Stimulated activated CD8-positive, alpha-beta memory T cell treated with anti-CD3 and anti-CD28 coated beads, Interleukin-12 subunit alpha, Interleukin-12 subunit beta, amount 100 ng/mL, for 24 hours (primary cell): ENCODE data around the gene NFIC.

ENCODE experiments used
- DNase-seq: peaks from one replicate; pipeline ENCODE4 v3.0.0-alpha.2; 2020; ENCODE audit errors: extremely low read depth

NFIC gene

DNA sequence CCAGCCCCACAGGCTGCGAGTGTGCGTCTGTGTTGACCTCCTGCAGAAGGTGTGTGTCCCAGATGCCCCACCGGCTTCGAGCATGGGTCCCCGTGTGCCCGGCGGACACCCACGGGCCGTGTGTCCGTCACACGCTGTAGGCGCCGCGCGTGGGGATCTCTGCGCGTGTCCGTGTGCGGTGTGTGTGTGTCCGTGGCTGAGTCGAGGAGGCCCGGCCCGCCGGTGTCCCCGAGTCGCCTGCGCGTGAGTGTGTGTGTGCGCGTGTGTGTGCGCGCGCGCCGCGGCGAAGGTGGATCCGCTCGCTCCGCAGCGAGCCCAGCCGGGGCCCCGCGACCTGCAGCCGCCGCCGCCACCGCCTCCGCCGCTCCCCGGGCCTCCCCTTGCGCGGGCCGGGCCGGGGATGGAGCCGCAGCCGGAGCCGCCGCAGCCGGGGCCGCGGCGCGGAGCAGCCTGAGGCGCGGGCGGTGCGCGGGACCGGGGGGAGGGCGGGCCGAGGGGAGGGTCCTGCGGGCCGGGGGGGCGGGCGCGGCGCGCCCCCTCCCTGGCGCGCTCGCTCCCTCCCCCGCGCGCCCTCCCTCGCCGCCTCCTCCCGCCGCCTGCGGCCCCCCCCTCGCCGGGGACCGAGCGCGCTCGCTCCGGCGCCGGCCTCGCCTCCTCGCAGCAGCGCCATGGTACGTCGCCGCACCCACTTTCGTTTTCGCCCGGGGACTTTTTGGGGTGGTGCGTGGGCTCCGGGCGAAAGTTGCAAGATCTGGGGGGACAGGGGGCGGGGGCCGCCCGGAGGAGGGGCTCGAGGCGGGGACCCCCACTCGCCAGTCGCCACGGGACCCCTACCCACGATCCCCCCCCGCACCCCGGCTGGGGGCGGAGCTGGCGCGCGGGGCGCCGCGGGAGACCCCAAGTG, 7.1 kb upstream of the NFIC start:
- DNase-seq = no peak

DNA sequence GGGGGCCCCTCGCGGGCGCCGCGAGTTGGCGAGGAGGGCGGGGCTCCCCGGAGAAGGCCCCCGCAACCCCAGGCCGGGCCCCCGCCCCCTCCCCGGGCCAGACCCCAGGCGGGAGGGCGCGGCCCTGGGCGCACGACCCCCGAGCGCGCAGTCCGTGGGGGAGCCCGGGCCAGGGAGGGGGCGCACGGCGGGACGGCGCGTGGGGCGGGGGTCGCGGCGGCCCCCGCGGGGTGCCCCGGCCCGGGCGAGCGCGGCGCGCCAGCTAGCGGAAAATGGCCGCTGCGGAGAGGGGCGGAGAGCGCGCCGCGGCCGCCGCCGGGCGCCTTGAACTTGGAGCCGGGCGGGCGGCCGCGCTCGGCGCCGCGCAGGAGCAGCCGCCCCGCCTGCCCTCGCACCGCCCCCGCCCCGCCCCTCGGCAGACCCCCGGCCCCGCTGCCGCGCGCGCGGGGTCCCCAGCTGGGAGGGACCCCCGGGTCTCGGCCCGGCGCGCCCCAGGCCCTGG, 6.4 kb upstream of the NFIC start:
- no peak for DNase-seq

DNA sequence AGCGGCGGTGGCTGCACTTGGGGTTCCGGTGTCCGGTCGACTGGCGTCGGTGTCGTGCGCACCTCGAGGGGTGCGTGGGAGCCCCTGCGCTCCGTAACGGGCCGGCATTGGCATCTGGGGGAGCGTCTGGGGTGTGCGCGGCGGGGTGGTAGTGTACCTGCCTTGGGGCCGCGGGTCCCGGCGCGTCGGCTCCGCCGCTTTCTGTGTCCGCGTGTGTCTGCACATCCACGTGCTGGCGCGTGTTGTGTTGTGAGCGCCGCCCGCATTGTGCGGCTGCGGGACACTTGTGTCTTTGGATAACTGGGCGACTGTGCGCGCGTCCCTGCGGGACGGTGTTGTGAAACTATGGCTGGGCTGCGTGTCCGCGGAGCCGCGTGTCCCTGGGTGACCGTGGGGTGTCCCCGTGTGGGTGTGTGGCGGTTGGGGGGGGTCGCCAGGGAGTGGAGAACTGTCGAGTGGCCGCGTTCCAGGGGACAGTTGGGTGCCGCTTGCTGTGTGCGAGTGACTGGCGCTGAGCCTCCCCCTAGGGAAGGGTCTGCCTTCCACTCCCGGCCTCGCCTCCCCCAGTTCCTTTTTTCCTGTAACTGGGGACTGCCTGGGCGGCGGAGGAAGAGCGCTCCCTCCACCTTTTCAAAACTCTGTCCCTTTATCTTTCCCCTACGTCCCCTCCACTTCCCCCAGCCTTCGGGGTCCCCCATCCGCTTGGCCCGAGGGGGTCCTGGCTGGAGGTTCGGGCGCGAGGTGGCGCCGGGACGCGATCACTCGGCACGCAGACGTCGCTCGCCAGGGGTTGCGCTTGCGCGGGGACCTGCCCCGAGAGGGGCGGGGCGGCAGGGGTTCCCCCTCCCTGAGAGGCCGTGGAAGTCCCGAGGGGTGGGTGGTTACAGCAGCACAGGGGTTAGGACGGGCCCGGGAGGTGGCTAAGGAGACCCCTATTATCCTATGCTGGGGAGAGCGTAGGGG, 5.7 kb upstream of the NFIC start:
- no peak for DNase-seq

DNA sequence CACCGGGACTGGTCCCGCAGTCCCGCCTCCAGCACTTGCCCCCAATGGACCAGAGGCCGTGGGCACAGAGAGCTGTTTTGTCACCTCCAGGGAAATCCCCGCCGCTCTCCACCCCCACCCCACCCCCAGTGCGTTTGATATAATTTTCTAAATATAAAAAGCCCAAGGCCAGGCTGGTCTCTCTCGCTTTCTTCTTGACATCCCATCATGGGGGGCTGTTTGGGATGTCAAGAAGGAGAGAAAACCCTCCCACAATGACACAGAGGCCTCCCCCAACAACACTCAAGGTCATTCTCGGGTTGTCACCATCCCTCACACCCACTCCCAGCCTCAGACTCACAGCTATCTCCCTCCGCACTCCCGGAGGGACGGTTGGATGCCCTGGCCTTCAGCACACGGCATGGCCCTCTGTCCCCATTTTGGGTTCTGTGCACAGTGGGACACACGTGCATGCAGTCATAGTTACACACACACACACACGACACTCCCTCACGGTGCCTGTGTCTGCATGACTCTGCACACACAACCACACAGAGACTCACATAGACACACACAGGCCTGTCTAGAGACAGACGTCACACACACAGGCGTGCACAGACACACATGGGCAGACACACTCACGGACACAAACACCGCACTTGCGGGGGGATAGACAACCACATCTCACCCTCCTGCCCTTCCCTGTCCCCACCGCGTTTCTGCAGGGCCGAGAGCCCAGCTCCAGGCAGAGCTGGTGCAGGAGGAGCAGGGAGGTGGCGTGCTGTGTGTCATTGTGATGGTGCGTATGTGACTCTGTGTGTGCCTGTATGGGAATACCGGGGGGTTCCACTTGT, 4.8 kb upstream of the NFIC start:
- DNase-seq = no peak

DNA sequence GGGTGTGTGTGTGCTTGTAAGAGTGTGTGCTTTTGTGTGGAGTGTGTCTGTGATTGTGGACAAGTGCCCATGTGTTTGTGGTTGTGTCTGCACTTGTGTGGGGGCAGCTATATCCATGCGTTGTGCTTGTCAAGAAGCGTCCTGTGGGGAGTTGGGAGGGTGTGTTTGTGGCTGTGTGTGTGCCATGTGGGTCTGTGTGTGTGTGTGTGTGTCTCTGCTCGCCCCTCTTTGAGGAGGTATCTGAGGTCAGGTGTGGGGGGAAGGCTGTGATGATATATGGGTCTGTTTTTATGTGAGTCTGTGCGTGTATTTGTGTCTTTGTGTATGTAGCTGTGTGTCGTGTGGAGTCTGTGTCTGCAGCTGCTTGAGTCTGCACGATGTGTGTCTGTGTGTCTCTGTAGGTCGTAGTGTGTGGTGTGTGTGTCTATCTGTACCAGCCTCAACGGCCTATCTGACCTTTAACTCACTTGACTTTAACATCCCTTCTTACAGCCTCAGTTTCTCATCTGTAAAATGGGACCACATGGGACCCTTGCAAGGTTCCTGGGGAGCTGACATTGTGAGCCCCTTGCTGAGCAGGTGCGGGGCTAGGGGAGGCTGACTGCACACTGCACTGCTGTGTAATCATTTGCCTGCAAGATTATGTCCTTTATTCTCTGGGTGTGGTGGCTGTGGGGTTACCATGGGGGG, 4.0 kb upstream of the NFIC start:
- DNase-seq = no peak

DNA sequence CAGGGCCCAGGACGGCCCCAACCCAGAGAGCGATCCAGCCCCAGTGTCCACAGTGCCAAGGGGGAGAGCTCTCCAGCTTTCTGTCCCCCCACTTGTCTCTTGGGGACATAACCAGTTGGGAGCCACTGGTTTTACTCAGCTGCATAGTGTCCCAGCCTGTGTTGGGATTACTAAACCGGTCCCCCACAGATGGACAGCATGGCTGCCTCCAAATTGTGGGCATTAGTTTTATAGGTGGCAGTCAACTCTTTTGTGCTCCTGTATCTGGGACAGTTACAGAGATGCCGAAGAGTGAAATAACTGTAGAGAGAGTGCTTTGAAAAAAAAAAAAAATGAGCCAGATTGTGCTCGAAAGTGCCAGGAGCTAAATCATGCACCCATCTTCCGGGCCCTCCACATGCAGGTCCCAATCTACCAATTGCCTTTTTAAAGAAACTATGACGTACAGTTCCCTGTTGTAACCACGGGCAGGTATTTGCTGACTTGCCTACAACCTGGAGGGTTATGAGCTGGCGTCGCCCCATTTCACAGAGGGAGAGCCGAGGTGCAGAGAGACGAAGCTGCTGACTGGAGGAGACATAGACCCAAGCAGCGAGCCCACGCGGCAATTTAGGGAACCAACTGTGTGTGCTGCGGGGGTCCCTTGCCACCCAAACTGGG, 2.4 kb upstream of the NFIC start:
- no peak for DNase-seq

DNA sequence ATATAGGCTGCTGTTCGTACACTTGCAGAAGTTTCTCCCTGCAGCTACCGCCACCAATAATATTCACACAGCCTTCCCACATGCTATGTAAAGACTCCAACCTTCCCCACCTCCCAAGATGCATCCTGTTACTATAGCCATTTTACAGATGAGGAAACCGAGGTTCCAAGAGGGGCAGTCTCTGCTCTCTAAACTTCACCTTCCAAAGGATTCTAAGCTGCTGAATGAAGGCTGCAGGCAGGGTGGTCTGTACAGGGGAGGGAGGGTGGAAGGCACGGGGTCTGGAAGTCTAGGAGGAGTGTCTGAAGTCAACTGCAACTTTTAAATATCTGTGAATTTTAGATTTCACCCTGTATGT, 1.9 kb upstream of the NFIC start:
- no peak for DNase-seq

DNA sequence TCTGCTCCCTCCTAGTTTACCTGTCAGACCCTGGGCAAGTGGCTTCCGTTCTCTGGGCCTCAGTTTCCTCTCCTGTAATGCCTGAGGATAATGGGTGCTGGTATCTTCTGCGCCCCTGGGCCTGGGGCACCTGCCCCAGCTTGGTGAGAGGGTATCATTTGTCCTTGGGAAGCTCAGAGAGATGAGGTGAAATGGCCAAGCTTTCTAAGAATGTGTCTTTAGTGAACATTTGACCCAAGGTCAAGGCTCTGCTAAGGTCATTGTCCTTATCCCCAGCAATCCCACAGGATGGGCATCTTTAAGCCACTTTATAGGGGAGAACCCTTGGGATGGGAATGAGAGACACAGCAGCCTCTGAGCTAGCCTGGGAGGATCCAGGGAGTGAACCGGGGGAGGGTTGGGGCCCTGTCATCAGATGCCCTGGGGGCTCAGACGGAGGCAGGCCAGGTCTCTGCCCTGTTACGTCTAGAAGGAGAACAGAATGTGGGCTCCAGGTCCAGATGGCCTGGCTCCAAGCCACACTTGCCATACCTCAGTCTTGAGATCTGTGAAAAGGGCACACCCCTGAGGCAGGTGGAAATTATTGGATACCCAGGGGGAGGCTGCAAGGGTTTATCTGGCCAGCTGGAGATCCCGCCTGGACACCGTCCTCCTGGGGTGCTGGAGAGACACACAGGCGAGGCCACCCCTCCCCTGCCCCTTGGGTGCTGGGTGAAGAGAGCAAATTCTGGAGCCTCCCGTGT, 1.1 kb upstream of the NFIC start:
- no peak for DNase-seq

DNA sequence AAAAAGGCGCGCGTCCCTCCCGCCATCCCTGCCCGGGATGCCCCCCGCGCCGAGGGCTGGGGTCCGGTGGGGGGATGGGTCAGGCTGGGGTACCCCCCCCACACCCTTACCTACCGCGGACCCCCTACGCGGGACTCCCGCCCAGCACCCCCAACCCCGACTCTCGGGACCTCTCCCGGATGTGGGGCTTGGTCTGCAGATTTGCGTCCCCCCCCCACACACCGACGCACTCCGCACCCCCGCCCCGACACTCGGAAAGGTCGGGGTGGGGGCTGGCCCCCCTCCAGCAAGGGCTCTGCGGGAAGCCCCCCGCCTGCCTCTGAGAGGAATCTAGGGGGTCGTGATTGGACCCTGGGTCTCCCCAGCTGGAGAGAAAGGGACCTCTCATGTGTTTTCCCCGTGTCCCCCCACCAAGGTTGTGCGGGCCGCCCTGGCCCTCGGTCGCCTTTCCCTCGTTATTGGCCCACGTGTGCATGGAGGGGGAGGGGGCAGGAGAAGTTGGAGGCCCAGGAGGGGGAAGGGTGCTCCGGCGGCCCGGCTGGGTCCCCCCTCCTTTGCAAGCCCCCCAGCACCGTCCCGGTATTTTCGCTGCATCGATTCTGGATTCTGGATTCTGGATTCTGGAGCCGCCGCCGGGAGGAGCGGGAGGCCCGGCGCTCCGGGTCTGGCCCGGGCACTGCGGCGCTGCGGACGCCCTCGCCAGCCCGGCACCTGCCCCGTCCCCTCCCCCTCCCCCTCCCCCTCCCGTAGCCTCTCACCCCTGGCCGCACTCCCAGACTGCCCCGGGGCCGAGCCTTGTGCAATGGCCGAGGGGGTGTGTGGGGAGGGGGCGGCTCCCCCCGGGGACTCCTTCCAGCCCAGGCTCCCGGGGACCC, 607 bp downstream of the NFIC start:
- DNase-seq = no peak

DNA sequence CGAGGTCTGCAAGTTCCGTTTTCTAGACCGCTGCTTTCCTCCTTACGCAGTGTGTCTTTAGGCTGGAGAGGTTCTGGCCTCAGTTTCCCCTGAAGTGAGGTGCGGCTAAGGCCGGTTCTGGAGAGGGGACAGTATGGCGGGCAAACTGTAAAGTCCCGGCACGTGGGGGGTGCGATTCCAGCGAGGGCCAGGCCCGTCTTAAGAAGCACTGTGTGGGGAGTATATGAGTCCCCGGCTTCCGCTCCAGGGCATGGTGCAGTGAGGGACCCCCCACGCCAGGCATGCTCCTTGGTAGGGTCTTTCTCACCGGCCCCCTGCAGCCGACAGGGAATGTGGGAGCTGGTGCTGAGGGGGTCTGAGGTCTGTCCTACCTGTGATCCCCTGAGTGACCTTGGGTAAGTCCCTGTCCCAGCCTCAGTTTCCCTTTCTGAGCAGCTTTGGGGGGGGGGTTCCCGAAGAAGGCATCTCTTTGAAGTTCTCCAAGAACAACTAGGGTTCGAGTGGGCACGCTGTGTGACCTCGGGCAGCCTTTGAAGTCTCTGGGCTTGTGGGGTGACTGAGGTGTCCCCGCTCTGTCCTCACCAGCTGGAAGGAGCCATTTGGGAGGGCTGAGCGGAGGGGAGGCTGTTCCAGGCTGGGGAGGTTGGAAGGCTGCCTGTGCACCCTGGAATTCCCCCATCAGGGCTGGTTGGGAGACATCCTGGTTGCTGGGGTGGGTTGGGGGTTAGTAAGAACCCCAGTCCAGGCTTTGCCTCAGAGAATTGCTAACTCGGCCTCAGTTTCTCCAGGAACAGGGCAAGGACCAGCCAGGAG, 1.5 kb downstream of the NFIC start:
- DNase-seq = no peak

DNA sequence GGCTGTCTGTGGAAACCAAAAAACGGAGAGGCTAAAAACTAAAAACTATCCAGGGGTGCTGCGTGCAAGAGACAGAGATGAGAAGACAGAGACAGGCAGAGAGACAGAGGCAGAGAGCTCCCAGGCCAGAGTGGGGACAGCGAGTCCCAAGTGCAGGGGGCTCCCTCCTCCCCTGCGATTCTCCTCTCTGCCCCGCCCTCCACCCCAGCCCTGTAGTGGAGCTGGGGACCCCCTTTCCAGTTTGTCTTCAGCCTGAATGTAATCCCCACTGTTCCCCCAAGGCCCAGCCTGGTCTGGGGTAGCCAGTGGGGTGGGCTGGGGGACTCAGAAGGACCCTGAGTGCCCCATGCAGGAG, 2.0 kb downstream of the NFIC start:
- DNase-seq = no peak

DNA sequence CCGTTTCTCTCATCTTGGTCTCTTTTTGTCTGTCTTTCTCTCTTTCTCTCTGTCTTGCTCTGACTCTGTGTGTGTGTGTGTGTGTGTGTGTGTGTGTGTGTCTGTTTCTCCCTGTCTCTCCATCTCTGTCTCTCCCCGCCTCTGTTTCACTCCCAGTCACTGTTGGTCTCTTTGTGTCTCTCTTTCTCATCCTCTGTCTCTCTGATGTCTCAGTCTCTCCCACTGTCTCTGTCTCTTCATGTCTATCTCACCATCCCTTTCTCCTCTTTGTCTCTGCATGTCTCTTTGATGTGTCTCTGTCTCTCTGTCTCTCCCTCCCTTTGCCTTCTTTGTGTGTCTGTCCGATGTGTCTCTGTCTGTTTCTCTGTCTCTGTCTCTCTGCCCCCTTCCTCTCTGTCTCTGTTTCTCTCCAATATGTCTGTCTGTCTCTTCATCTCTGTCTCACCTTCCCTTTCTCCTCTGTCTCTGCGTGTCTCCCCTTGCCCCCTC, 2.5 kb downstream of the NFIC start:
- DNase-seq = no peak

DNA sequence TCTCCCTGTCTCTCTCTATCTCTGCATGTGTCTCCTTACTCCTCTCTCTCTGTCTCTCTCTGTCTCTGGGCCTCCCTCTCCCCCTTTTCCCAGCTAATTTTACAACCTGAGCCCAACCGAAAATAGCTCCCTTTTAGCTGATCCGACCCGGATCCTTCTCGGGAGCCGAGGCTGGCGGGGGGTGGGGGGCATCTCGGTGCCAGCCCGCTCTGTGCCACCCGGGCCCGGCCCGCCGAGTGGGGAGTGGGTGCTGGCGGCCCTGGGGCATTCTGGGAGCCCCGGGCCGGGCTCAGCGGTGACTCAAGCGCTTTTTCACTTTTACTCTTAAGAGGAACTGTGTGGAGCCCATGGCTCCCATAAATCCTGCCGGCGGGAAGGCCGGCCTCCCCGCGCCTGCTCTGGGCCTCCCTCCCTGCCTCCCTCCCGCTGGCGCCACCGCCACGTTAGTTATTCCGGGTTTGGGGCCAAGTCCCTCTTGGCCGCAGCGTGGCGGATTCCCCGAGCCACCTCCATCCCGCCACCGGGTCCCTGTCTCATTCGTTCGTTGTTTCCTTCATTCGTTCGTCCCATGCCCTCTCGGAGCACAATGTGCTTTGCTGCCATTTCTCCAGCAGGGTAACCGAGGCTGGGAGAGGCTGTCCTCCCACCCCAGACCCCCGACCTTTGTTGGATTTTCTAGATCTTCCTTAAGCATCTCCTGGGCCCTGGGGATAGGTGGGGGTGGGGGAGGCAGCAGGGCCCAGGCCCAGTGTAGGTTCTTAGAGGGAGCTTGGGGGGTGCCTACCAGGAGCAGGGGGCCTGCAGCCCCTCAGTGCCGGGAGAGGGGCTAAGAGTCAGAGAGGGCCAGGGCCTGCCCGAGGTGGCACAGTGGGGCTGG, 3.2 kb downstream of the NFIC start:
- DNase-seq = no peak

DNA sequence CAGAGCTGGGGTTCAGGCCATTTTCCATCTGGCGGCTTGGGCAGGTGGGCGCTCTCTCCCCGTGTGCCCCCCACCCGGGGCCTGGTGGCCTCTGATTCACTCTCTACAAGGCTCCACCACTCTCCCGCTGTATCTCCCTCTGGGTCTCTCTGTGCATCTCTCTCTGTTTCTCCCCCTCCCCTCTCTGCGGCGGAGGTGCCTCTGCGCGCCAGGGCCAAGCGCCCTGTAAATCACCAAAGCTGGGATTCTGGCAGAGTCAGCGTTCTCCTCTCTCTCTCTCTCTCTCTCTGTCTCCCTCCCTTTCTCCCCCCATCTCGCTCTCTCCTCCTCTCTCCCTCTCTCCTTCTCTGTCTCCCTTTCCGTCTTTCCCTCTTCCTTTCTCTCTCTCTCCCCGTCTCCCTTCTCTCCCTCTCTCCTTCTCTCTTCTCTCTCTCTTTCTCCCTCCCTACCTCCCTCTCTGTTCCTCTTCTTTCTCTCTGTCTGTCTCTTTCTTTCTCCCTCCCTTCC, 3.9 kb downstream of the NFIC start:
- DNase-seq = no peak

DNA sequence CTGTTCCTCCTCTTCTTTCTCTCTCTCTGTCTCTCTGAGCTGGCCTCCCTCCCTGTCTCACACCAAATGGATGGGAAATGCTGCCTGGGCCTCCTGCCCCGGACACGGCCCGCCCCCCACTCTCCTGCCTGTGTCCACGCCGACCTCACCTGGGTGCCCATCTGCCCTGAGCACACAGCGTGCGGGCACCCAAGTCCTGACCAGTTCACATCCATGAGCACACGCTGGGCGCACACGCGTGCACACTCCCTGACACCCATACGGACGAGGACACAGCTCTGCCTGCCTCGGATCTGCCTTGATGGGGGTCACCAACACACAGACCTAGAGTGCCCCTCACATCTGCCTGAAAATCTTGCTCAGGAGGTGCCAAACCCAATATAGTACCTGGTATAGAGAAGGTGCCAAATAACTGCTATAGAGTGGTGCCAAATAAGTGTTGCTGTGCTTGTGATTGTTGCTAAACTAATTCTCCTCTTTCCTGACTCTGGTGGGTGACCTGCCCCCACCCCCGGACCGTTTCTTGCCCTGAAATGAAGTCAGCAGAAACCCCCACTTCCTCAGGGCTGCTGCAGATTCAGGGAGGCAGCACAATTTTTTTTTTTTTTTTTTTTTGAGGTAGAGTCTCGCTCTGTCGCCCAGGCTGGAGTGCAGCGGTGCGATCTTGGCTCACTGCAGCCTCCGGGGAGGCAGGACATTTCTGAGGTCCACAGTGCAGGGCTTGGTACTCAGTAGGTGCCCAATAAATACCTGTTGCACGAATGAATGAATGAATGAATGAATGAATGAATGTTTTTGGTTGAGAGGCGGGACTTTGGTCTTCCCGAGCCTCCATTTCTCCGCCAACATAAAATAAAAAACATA, 4.6 kb downstream of the NFIC start:
- DNase-seq = no peak

DNA sequence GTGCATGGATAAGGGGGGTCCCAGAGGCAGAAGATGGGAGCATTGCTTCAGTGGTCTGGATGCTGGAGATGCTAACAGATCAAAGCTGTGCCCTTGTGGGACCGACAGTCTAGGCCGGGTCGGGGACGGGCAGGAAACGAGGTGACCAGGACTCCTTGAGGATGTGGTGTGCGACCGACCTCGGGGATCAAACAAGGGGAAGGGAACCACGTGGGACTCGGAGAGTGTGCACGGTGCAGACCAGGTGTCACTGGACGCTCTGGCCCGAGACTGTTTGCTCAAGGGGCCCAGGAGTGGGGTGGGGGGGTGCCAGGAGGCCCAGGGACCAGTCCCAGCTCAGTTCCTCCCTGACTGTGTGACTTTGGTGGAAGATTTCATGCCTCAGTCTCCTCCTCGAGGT, 6.0 kb downstream of the NFIC start:
- no peak for DNase-seq
